ENCODE data around the gene ZNF420. TPM values are rescaled to one million over a fixed set of nuclear protein-coding genes. Genes with fewer than 3 reads are reported as not detected.
A peak's percentile ranks its signal among the peaks of the same experiment; 100 is the strongest.

The ZNF420 gene
- total and polyA plus RNA-seq, 2 of the 13 experiments (the other 11 are each of a cell fraction or from before 2014, with no cell fraction given): 1.4 to 6.6 TPM

DNA sequence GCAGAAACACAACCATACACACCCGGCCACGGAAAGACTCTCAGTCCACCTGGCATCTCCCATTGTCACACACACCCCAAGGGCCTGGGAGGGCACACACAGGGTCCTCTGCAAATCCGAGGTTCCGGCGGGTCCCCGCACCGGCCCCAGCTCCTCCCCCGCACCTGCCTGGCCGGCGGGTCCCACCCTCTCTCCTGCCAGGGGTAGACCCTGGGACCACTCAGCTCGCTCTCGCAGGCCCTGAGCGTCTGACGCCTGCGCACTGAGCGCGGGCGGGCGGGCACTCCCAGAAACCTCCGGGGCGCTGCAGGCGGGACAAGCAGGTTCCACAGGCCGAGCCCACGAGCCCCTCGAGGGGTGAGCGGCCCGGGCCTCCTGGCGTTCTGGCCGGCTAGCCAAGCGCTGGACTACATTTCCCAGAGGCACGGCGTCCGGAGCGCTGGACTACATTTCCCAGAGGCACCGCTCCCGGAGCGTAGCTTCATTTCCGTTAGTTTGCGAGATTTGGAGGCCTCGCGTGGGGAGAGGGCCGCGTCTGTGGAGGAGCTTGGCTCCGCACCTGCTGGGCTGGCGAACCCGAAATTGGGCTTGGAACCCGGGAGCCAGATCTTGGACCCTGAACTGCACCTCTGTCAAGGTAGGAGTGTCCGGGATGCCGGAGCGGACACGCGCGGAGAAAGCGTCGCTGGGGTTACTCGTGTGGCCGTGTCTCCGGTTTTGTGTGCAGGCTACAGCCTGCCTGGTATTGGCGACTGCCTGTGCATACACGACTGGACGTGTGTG is at the start of gene ZNF420 (continued):
- peak; percentile 77 for TF ChIP-seq ASH2L (IDR thresholded peaks at IDR 0.05; ENCODE audit: insufficient read length, low read depth, low read length)
- TF ChIP-seq NRL (CRISPR knock-in tag; IDR thresholded peaks at IDR 0.05; ENCODE audit: borderline replicate concordance): peak; percentile 95
- no peak for TF ChIP-seq SKI (IDR thresholded peaks at IDR 0.05; ENCODE audit: partially characterized antibody)
- peak; percentile 56; the same call in 1 of the 2 replicates for TF ChIP-seq POLR2AphosphoS5 (IDR thresholded peaks at IDR 0.05; ENCODE audit: low read depth, low read length)
- TF ChIP-seq, protein P1, sequence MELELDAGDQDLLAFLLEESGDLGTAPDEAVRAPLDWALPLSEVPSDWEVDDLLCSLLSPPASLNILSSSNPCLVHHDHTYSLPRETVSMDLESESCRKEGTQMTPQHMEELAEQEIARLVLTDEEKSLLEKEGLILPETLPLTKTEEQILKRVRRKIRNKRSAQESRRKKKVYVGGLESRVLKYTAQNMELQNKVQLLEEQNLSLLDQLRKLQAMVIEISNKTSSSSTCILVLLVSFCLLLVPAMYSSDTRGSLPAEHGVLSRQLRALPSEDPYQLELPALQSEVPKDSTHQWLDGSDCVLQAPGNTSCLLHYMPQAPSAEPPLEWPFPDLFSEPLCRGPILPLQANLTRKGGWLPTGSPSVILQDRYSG (CRISPR knock-in tag; IDR thresholded peaks at IDR 0.05): no peak
- no peak for TF ChIP-seq KLF9 (CRISPR knock-in tag; IDR thresholded peaks at IDR 0.05; ENCODE audit: low read depth)
- peak; percentile 76; the same call in 1 of the 2 replicates for TF ChIP-seq HMG20B (CRISPR knock-in tag; conservative IDR thresholded peaks at IDR 0.05)
- no peak for TF ChIP-seq ZNF382 (CRISPR knock-in tag; IDR thresholded peaks at IDR 0.05; ENCODE audit: borderline replicate concordance)
- peak; percentile 74; the same call in 1 of the 2 replicates for TF ChIP-seq ZNF124 (CRISPR knock-in tag; IDR thresholded peaks at IDR 0.05)
- TF ChIP-seq, protein P2, sequence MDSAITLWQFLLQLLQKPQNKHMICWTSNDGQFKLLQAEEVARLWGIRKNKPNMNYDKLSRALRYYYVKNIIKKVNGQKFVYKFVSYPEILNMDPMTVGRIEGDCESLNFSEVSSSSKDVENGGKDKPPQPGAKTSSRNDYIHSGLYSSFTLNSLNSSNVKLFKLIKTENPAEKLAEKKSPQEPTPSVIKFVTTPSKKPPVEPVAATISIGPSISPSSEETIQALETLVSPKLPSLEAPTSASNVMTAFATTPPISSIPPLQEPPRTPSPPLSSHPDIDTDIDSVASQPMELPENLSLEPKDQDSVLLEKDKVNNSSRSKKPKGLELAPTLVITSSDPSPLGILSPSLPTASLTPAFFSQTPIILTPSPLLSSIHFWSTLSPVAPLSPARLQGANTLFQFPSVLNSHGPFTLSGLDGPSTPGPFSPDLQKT (CRISPR knock-in tag; IDR thresholded peaks at IDR 0.05; ENCODE audit: borderline replicate concordance): peak; percentile 72; the same call in 1 of the 2 replicates
- 0 out of 2 replicates have a peak, but pooled peaks have one; percentile 88 for TF ChIP-seq ZNF513 (CRISPR knock-in tag; conservative IDR thresholded peaks at IDR 0.05)
- no peak for TF ChIP-seq ZNF256 (CRISPR knock-in tag; conservative IDR thresholded peaks at IDR 0.05)
- peak; percentile 71; the same call in 1 of the 2 replicates for TF ChIP-seq NFKB2 (CRISPR knock-in tag; IDR thresholded peaks at IDR 0.05; ENCODE audit: borderline replicate concordance)
- TF ChIP-seq RXRB (CRISPR knock-in tag; IDR thresholded peaks at IDR 0.05; ENCODE audit: borderline replicate concordance): no peak
- TF ChIP-seq NR2C2 (CRISPR knock-in tag; IDR thresholded peaks at IDR 0.05; ENCODE audit: borderline replicate concordance): peak; percentile 88
- peak; percentile 80 for TF ChIP-seq MXD4 (CRISPR knock-in tag; IDR thresholded peaks at IDR 0.05)
- TF ChIP-seq, protein P3, sequence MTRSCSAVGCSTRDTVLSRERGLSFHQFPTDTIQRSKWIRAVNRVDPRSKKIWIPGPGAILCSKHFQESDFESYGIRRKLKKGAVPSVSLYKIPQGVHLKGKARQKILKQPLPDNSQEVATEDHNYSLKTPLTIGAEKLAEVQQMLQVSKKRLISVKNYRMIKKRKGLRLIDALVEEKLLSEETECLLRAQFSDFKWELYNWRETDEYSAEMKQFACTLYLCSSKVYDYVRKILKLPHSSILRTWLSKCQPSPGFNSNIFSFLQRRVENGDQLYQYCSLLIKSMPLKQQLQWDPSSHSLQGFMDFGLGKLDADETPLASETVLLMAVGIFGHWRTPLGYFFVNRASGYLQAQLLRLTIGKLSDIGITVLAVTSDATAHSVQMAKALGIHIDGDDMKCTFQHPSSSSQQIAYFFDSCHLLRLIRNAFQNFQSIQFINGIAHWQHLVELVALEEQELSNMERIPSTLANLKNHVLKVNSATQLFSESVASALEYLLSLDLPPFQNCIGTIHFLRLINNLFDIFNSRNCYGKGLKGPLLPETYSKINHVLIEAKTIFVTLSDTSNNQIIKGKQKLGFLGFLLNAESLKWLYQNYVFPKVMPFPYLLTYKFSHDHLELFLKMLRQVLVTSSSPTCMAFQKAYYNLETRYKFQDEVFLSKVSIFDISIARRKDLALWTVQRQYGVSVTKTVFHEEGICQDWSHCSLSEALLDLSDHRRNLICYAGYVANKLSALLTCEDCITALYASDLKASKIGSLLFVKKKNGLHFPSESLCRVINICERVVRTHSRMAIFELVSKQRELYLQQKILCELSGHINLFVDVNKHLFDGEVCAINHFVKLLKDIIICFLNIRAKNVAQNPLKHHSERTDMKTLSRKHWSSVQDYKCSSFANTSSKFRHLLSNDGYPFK (CRISPR knock-in tag; IDR thresholded peaks at IDR 0.05; ENCODE audit: borderline replicate concordance): peak; percentile 79; the same call in 1 of the 2 replicates
- no peak for TF ChIP-seq EEA1 (CRISPR knock-in tag; IDR thresholded peaks at IDR 0.05; ENCODE audit: borderline replicate concordance)
- peak; percentile 74 for TF ChIP-seq ZNF224 (CRISPR knock-in tag; IDR thresholded peaks at IDR 0.05)

Data from HepG2 (cell line).